ENCODE data around the gene COASY.
"Not testable (repeated sequence)": the region's sequence is repeated elsewhere in the genome, so short reads cannot be mapped to it uniquely, and the experiment has no call there.

The COASY gene

GRCh38 chr17:42554250-42555121 is 7.5 kb upstream of the COASY start:
- peak; percentile 73 for DNase-seq

- DNase-seq = no peak
These were observed 6.8 kb upstream of the COASY start for GRCh38 chr17:42555122-42555622.

GRCh38 chr17:42555961-42556617 is 5.9 kb upstream of the COASY start:
- DNase-seq = not testable (repeated sequence)

GRCh38 chr17:42559075-42559474 is 2.9 kb upstream of the COASY start:
- no peak for DNase-seq

GRCh38 chr17:42560246-42560645 is 1.7 kb upstream of the COASY start:
- no peak for DNase-seq

GRCh38 chr17:42562388-42563142 is 617 bp downstream of the COASY start:
- DNase-seq = peak; percentile 20

- DNase-seq = no peak
These were observed 1.2 kb downstream of the COASY start for GRCh38 chr17:42563143-42563509.

- DNase-seq = no peak
These were observed 1.6 kb downstream of the COASY start for GRCh38 chr17:42563543-42563942.

- DNase-seq = no peak
These were observed 2.0 kb downstream of the COASY start for GRCh38 chr17:42563950-42564349.

- DNase-seq = no peak
These were observed 3.0 kb downstream of the COASY start for GRCh38 chr17:42564815-42565522.

GRCh38 chr17:42565523-42566214 is 3.7 kb downstream of the COASY start:
- no peak for DNase-seq

GRCh38 chr17:42566215-42566882 is 4.4 kb downstream of the COASY start:
- no peak for DNase-seq

GRCh38 chr17:42566883-42567573 is 5.1 kb downstream of the COASY start, which contains the start of gene MLX:
Gene MLX, plus strand, starts transcription at chr17:42567100. Its CDS starts 25 bp downstream, at chr17:42567125.
- peak; percentile 95 for DNase-seq

- DNase-seq = no peak
These were observed 6.6 kb downstream of the COASY start for GRCh38 chr17:42568341-42569111.

- DNase-seq = no peak
These were observed 9.7 kb downstream of the COASY start for GRCh38 chr17:42571435-42572225.

GRCh38 chr17:42573095-42573494 is 11.1 kb downstream of the COASY start:
- no peak for DNase-seq

- DNase-seq = no peak
These were observed 12.5 kb downstream of the COASY start for GRCh38 chr17:42574463-42574862.

- DNase-seq = no peak
These were observed 15.2 kb downstream of the COASY start for GRCh38 chr17:42577140-42577531.
